Pancreas (tissue), 10 donors: Measurements from ENCODE around the gene MAP3K7. TPM values are rescaled to one million over a fixed set of nuclear protein-coding genes. Genes with fewer than 3 reads are reported as not detected.

ENCODE experiments used
- ATAC-seq, 4 donors: fragments of 200-7000 bp; cut with Tn5 transposase; one replicate each; pipeline versions ENCODE4 v1.8.0 to v1.9.1; 2020; ENCODE audit warnings: mild to moderate bottlenecking in 4 of 4, moderate library complexity in 4 of 4
- DNase-seq, 6 donors: peaks; one replicate each; pipeline ENCODE4 v3.0.0-alpha.2; 2020
- FAIRE-seq: peaks from 2 replicates; lab custom pipeline; 2012; peaks lifted over from hg19 to GRCh38; lab: Jason Lieb, UNC
- H3K27ac ChIP-seq, 4 donors: fragments of 200-600 bp; sonication (generic); 1 replicate in 3 of 4; 2 replicates in 1 of 4; pipeline versions ENCODE4 v1.5.0 to v1.8.0; 2020
- H3K27me3 ChIP-seq, 4 donors: fragments of 200-600 bp; one replicate each; pipeline ENCODE4 v1.8.0; 2021
- H3K36me3 ChIP-seq, 3 donors: fragments of 200-600 bp; sonication (generic) in 1 of 3; one replicate each; pipeline versions ENCODE4 v1.5.0 to v1.8.0; 2020 to 2021
- H3K4me1 ChIP-seq, 3 donors: fragments of 200-600 bp; one replicate each; pipeline ENCODE4 v1.8.0; 2021
- H3K4me3 ChIP-seq, 4 donors: fragments of 200-600 bp; sonication (generic) in 2 of 4; one replicate each; pipeline versions ENCODE4 v1.5.0 to v1.8.0; 2020 to 2021
- H3K9me3 ChIP-seq, 4 donors: fragments of 200-600 bp; one replicate each; pipeline ENCODE4 v1.8.0; 2021
- WGBS, 2 donors: extraction: QIAGEN DNeasy Blood & Tissue Kit; methylation state at CpG; one replicate each; pipeline ENCODE4 v1.1.7; 2013; 5-methylcytosine and 5-hydroxymethylcytosine counted together
- intact Hi-C, 3 donors: fragments of 100-400 bp; cut with DNase I; formaldehyde crosslinking; loops; one replicate each; pipeline versions ENCODE4 v1.11.1 to v1.14.2; 2022
- polyA plus RNA-seq, 2 donors: library from polyadenylated mRNA; stranded (reverse); fragments of 200-250 nt; gene quantifications; one replicate each; pipeline ENCODE4 v1.2.3, GENCODE V29; 2013
- total RNA-seq, 6 donors: library from RNA; stranded (reverse); fragmentation: NEBNext Ultra II Directional in 4 of 6; extraction: Animal tissue kit (Norgen Biotek cat#: 25700) in 4 of 6; gene quantifications; one replicate each; pipeline versions ENCODE4 v1.2.1 to v1.2.4, GENCODE V29; 2021 to 2023
- TF ChIP-seq, protein P1 (sequence below), 4 donors: fragments of 200-600 bp; sonication (generic) in 3 of 4; IDR thresholded peaks; one replicate each; pipeline versions ENCODE4 v1.5.0 to v1.8.0; 2021; ENCODE audit warnings: antibody characterized with exemption in 4 of 4
- donor health status: healthy with polysubstance abuse.
- donor health status: DM: no; HTN: no; CAD: no; lungs with moderate emphysema.
- donor health status: DM: no; HTN: no; CAD: no.
- donor health status: control.
- donor health status: control.
- donor health status: Bipolar disorder and iron deficiency.
- donor health status: DM: yes; HTN: yes; CAD: no.
- donor health status: DM: no; HTN: no; CAD: no.
- donor health status: DM: no; HTN: no; CAD: no.
- donor health status: DM: yes; HTN: yes; CAD: no.

MAP3K7 gene
- total and polyA plus RNA-seq, 8 donors, result 4.9 to 13.2 (median 7.4) TPM

DNA sequence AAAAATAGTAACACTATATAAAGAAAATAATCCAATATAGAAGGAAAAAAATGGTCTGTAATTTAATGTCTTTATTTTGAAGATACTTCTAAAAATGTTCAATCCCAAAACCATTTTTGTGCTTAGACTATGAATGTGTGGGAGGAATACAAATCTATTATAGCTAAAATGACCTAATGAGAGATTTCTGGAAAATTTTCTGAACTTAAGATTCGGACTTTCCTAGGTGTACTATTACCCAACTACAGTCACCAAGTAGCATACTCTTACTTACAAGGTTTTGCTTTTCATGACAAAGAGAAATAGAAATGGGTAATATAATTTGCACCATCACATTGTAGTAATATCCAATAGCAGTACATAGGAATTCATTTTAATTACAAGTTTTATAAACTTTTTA is 29.9 kb downstream of the MAP3K7 start:
- TF ChIP-seq, protein P1, sequence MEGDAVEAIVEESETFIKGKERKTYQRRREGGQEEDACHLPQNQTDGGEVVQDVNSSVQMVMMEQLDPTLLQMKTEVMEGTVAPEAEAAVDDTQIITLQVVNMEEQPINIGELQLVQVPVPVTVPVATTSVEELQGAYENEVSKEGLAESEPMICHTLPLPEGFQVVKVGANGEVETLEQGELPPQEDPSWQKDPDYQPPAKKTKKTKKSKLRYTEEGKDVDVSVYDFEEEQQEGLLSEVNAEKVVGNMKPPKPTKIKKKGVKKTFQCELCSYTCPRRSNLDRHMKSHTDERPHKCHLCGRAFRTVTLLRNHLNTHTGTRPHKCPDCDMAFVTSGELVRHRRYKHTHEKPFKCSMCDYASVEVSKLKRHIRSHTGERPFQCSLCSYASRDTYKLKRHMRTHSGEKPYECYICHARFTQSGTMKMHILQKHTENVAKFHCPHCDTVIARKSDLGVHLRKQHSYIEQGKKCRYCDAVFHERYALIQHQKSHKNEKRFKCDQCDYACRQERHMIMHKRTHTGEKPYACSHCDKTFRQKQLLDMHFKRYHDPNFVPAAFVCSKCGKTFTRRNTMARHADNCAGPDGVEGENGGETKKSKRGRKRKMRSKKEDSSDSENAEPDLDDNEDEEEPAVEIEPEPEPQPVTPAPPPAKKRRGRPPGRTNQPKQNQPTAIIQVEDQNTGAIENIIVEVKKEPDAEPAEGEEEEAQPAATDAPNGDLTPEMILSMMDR (IDR thresholded peaks at IDR 0.05), result no peak
- no peak overlapping the region for H3K27ac ChIP-seq
- FAIRE-seq (no peak), ATAC-seq (no peak), DNase-seq (no peak)
- intact Hi-C loops, result no loop called here
- 93 to 100% methylated on average over 1 of the region's 1 CpG for WGBS, 2 donors
- H3K4me3 ChIP-seq, result no peak overlapping the region
- no peaks in the 10 kb centered on the region for H3K9me3 ChIP-seq
- H3K4me1 ChIP-seq, result no peaks in the 10 kb centered on the region
- H3K27me3 ChIP-seq, result no peaks in the 10 kb centered on the region
- H3K36me3 ChIP-seq, result peaks cover 0 to 48% (median 5%) of the 10 kb centered on the region in 3 donors

DNA sequence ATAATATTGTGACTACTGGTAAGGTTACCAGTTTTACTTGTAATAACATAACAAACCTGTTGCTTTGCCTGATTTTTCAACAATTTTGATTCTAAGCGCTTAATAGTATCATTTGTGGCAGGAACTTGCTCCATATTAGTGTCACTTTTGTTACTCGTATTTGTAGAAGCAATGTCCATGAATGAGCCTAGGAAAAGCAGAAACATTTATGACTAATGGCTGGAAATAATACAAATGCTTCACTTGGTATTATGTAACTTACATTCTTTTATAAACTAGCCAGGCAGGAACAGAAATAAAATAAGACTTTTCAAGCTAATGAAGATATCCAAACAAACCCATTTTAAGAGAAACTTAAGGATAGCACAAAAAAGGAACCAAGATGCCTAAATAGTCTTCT is 38.9 kb downstream of the MAP3K7 start:
- no peak overlapping the region for H3K4me3 ChIP-seq
- TF ChIP-seq, protein P1 (IDR thresholded peaks at IDR 0.05), result no peak
- no peaks in the 10 kb centered on the region for H3K27me3 ChIP-seq
- 84 to 92% methylated on average over 2 of the region's 2 CpGs for WGBS, 2 donors
- ATAC-seq (no peak), FAIRE-seq (no peak), DNase-seq (no peak)
- H3K4me1 ChIP-seq, result no peaks in the 10 kb centered on the region
- peaks cover 0 to 32% (median 6%) of the 10 kb centered on the region in 3 donors for H3K36me3 ChIP-seq
- H3K9me3 ChIP-seq, result no peaks in the 10 kb centered on the region
- no peak overlapping the region for H3K27ac ChIP-seq
- intact Hi-C loops, result no loop called here

DNA sequence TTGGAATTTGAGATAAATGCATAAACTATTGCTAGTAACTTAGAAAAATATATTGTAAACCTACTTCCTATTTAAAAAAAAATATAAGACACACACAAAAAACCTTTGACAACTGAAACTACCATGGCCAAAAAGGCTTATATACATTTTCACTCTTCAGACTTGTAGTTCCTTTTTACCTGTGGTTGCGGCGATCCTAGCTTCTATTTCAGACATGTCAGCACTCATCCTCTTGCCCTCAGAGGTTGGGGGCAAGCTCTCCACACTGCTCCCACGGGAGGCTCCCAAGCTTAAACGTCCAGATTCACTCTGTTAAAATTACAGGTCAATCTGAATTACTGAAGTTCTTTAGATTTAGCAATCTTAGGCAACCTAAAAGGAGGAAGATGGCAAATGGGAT is 39.8 kb downstream of the MAP3K7 start:
- TF ChIP-seq, protein P1 (IDR thresholded peaks at IDR 0.05), result no peak
- no peaks in the 10 kb centered on the region for H3K4me1 ChIP-seq
- intact Hi-C loops, result no loop called here
- H3K4me3 ChIP-seq, result no peak overlapping the region
- WGBS, 2 donors, result 81 to 85% methylated on average over 4 of the region's 4 CpGs
- no peak overlapping the region for H3K27ac ChIP-seq
- ATAC-seq (no peak), DNase-seq (no peak), FAIRE-seq (no peak)
- H3K9me3 ChIP-seq, result no peaks in the 10 kb centered on the region
- H3K27me3 ChIP-seq, result no peaks in the 10 kb centered on the region
- peaks cover 0 to 24% (median 6%) of the 10 kb centered on the region in 3 donors for H3K36me3 ChIP-seq

DNA sequence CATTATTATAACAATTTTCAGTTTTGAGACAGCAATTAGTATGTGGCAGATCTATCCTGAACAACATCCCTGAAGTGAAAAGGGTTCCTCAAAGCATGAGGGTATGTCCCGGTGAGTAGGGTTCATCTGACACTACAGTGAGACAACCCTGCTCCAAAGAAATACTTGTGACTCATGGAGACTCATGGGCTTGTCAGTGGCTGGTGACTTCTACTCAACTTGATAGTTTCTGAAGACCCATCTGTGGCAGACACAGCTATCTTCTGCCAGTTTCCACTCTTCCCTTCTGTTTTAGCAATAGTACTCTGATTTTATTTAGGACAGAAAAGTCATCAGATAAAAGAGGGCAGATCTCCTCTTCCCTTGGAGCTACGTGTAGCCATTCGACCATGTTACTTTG is 41.4 kb downstream of the MAP3K7 start:
- Histone ChIP-seq H3K4me3 (no peak overlapping the region), H3K9me3 (no peaks in the 10 kb centered on the region), H3K4me1 (no peaks in the 10 kb centered on the region), H3K27me3 (no peaks in the 10 kb centered on the region), H3K36me3 (peaks cover 0 to 21% (median 6%) of the 10 kb centered on the region in 3 donors), H3K27ac (no peak overlapping the region)
- 94 to 95% methylated on average over 3 of the region's 3 CpGs for WGBS, 2 donors
- FAIRE-seq (no peak), ATAC-seq (no peak), DNase-seq (no peak)
- intact Hi-C loops, result no loop called here
- TF ChIP-seq, protein P1 (IDR thresholded peaks at IDR 0.05), result no peak

DNA sequence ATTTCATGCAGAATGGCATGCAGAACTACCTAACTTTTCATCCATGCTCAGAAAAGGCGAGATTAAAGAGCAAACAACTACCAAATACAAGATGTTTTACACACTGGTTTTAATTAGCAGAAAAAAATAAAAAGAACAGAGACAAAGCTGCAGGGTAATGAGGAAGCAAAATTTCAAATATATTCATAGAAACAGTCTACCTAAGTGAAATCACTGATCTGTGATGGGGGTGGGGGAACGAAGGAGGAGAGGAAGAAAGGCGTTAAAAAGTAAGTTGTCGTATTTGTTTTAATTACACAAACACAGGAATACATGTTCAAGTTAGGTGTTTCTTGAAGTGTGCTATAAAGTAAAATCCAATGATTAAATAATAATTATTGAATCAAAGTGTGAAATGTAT is 42.1 kb downstream of the MAP3K7 start:
- WGBS, 2 donors, result 93 to 95% methylated on average over 4 of the region's 4 CpGs
- Histone ChIP-seq H3K9me3 (no peaks in the 10 kb centered on the region), H3K27ac (no peak overlapping the region), H3K27me3 (no peaks in the 10 kb centered on the region), H3K36me3 (peaks cover 0 to 21% (median 6%) of the 10 kb centered on the region in 3 donors), H3K4me1 (no peaks in the 10 kb centered on the region), H3K4me3 (no peak overlapping the region)
- FAIRE-seq, result no peak
- no peak for ATAC-seq
- intact Hi-C loops, result no loop called here
- TF ChIP-seq, protein P1 (IDR thresholded peaks at IDR 0.05), result no peak
- DNase-seq, result no peak
